ENCODE results near the gene KMO.
A peak's percentile ranks its signal among the peaks of the same experiment; 100 is the strongest.

The KMO gene

DNA sequence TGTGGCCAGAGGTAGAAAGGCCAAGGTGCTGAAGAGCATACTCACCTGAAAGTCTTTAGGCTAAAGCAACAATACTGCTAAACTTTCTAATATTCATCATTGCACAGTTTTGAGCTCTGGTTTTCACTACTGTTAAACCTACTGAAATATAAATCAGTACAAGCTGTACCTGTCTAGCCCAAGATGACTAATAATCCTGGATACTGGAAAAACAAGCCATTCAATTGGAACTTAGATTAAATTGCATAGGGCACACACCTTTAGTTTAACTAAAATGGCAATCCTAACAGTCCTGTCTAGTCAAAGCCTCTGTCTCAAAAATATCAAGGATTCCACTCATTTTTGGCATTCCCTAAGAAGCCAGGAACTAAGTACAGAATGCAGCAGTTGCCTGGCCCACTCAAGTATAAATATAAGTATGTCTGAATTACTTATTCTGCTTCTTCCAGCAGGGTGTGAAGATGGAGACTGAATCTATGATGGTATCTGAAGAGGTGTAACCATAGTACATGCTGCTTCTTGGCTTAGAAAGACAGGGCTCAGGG is 104.9 kb downstream of the KMO start:
- no peak overlapping the region for H3K4me3 ChIP-seq (ENCODE audit: insufficient read depth, low read length, poor library complexity, severe bottlenecking)
- no peaks in the 10 kb centered on the region for H3K36me3 ChIP-seq (ENCODE audit: low read length)
- no peak overlapping the region for H3K9ac ChIP-seq (ENCODE audit: low read length)
- H3F3A ChIP-seq (ENCODE audit: insufficient read depth), result peaks cover 6% of the 10 kb centered on the region; the same call in 1 of the 2 replicates
- H2AFZ ChIP-seq (ENCODE audit: low read depth, low read length, severe bottlenecking), result no peak overlapping the region
- no peaks in the 10 kb centered on the region for H3K79me2 ChIP-seq (ENCODE audit: insufficient read depth, low read length)
- no peaks in the 10 kb centered on the region for H4K20me1 ChIP-seq (ENCODE audit: low read depth, low read length)
- H3K4me2 ChIP-seq (ENCODE audit: low read depth, low read length, poor library complexity, severe bottlenecking), result no peak overlapping the region
- TF ChIP-seq EZH2phosphoT487 (conservative IDR thresholded peaks at IDR 0.05; ENCODE audit: low read length), result no peak
- TF ChIP-seq, protein P1, sequence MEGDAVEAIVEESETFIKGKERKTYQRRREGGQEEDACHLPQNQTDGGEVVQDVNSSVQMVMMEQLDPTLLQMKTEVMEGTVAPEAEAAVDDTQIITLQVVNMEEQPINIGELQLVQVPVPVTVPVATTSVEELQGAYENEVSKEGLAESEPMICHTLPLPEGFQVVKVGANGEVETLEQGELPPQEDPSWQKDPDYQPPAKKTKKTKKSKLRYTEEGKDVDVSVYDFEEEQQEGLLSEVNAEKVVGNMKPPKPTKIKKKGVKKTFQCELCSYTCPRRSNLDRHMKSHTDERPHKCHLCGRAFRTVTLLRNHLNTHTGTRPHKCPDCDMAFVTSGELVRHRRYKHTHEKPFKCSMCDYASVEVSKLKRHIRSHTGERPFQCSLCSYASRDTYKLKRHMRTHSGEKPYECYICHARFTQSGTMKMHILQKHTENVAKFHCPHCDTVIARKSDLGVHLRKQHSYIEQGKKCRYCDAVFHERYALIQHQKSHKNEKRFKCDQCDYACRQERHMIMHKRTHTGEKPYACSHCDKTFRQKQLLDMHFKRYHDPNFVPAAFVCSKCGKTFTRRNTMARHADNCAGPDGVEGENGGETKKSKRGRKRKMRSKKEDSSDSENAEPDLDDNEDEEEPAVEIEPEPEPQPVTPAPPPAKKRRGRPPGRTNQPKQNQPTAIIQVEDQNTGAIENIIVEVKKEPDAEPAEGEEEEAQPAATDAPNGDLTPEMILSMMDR (IDR thresholded peaks at IDR 0.05; ENCODE audit: insufficient read depth, low read length, poor library complexity, severe bottlenecking), result no peak
- H3K9me3 ChIP-seq (ENCODE audit: insufficient read depth, low read length), result no peaks in the 10 kb centered on the region
- no peak overlapping the region for H3K27ac ChIP-seq (ENCODE audit: low read depth, low read length)
- no peaks in the 10 kb centered on the region for H3K9me2 ChIP-seq (replicated peaks; ENCODE audit: insufficient read depth, low read length)
- H3K27me3 ChIP-seq (ENCODE audit: low read length), result no peaks in the 10 kb centered on the region

DNA sequence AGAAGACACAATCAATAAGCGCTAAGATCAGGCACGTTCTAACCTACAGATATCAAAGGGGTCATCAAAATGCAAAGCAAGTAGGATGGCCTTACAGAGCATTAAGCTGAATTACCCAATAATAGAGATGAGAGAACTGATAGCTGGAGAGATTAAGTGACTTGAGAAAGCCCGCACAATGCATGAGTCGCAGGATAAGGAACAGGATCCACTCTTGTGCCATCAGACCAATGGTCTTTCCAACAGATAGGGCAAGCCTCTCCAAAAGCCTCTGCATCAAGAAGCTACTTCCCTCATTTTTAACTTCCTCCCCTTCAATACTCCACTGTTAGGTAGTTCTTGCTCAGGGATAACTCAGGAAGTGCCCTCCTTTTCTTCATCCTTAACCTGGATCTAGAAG is 105.4 kb downstream of the KMO start:
- Histone ChIP-seq H3K9ac (ENCODE audit: low read length) (no peak overlapping the region), H3K27ac (ENCODE audit: low read depth, low read length) (no peak overlapping the region)

DNA sequence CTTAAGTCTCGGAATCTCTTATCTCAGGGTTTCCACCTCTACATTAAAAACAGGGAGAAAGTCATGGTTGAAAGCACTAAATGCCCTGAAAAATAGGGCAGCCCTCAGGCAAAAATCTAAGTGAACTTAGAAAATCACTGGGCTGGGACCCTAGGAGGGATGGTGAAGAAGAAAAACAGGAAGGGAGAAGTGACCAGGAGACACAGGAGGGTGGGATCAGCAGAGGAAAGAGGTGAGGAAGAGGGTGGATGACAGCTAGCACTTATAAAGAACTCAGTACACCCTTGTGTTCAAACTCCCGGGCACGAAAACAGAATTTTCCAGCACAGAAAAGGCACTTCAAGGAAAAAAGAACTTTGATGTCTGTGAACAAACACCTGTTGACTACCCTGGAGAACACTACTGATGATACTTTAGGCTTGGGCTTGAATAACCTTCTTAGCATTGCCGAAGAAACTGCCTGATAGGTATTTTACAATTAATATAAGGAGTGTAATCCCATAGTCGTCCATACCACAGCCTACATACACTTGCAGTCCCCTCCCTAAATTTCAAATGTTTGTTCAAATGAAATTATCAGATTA is 106.0 kb downstream of the KMO start:
- Histone ChIP-seq H3K4me2 (ENCODE audit: low read depth, low read length, poor library complexity, severe bottlenecking) (peak overlapping the region; percentile 76), H4K20me1 (ENCODE audit: low read depth, low read length) (no peaks in the 10 kb centered on the region), H3F3A (ENCODE audit: insufficient read depth) (peaks cover 6% of the 10 kb centered on the region; the same call in 1 of the 2 replicates), H3K9me2 (replicated peaks; ENCODE audit: insufficient read depth, low read length) (no peaks in the 10 kb centered on the region), H3K36me3 (ENCODE audit: low read length) (no peaks in the 10 kb centered on the region), H3K4me3 (ENCODE audit: insufficient read depth, low read length, poor library complexity, severe bottlenecking) (no peak overlapping the region), H3K9me3 (ENCODE audit: insufficient read depth, low read length) (no peaks in the 10 kb centered on the region), H3K9ac (ENCODE audit: low read length) (no peak overlapping the region), H2AFZ (ENCODE audit: low read depth, low read length, severe bottlenecking) (no peak overlapping the region), H3K79me2 (ENCODE audit: insufficient read depth, low read length) (no peaks in the 10 kb centered on the region), H3K27me3 (ENCODE audit: low read length) (no peaks in the 10 kb centered on the region), H3K27ac (ENCODE audit: low read depth, low read length) (no peak overlapping the region)
- TF ChIP-seq, protein P1 (IDR thresholded peaks at IDR 0.05; ENCODE audit: insufficient read depth, low read length, poor library complexity, severe bottlenecking), result no peak
- no peak for TF ChIP-seq EZH2phosphoT487 (conservative IDR thresholded peaks at IDR 0.05; ENCODE audit: low read length)

More for the DNA sequence above, 105.4 kb downstream of the KMO start:
- Histone ChIP-seq H3K9me3 (ENCODE audit: insufficient read depth, low read length) (no peaks in the 10 kb centered on the region), H3K79me2 (ENCODE audit: insufficient read depth, low read length) (no peaks in the 10 kb centered on the region), H3F3A (ENCODE audit: insufficient read depth) (peaks cover 6% of the 10 kb centered on the region; the same call in 1 of the 2 replicates), H3K4me2 (ENCODE audit: low read depth, low read length, poor library complexity, severe bottlenecking) (no peak overlapping the region), H2AFZ (ENCODE audit: low read depth, low read length, severe bottlenecking) (no peak overlapping the region), H3K9me2 (replicated peaks; ENCODE audit: insufficient read depth, low read length) (no peaks in the 10 kb centered on the region), H4K20me1 (ENCODE audit: low read depth, low read length) (no peaks in the 10 kb centered on the region), H3K36me3 (ENCODE audit: low read length) (no peaks in the 10 kb centered on the region), H3K27me3 (ENCODE audit: low read length) (no peaks in the 10 kb centered on the region), H3K4me3 (ENCODE audit: insufficient read depth, low read length, poor library complexity, severe bottlenecking) (no peak overlapping the region)
- no peak for TF ChIP-seq EZH2phosphoT487 (conservative IDR thresholded peaks at IDR 0.05; ENCODE audit: low read length)
- TF ChIP-seq, protein P1 (IDR thresholded peaks at IDR 0.05; ENCODE audit: insufficient read depth, low read length, poor library complexity, severe bottlenecking), result no peak

Data from SU-DHL-6 (cell line).